ENCODE measurements around the gene EIF2AK3. TPM values are rescaled to one million over a fixed set of nuclear protein-coding genes. Genes with fewer than 3 reads are reported as not detected.

EIF2AK3 gene
- polyA plus RNA-seq, 1 of the 3 experiments (the other 2 are of a cell fraction) = 2.2 TPM

- TF ChIP-seq, protein P1, sequence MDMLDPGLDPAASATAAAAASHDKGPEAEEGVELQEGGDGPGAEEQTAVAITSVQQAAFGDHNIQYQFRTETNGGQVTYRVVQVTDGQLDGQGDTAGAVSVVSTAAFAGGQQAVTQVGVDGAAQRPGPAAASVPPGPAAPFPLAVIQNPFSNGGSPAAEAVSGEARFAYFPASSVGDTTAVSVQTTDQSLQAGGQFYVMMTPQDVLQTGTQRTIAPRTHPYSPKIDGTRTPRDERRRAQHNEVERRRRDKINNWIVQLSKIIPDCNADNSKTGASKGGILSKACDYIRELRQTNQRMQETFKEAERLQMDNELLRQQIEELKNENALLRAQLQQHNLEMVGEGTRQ (IDR thresholded peaks at IDR 0.05; ENCODE audit: borderline replicate concordance, low read depth, low read length) = no peak
- TF ChIP-seq GATA2 (CRISPR knock-in tag; IDR thresholded peaks at IDR 0.05) (no peak), TEAD4 (IDR thresholded peaks at IDR 0.05; ENCODE audit: borderline replicate concordance, insufficient read depth) (peak; percentile 69; the same call in 1 of the 2 replicates), RCOR1 (IDR thresholded peaks at IDR 0.05; ENCODE audit: low read length) (no peak), ELF1 (IDR thresholded peaks at IDR 0.05) (no peak; the same call in 1 of the 2 replicates), POLR2AphosphoS5 (IDR thresholded peaks at IDR 0.05; ENCODE audit: low read depth, low read length) (0 out of 2 replicates have a peak, but pooled peaks have one; percentile 17), SMC3 (IDR thresholded peaks at IDR 0.05; ENCODE audit: low read depth, low read length) (no peak), JUND (IDR thresholded peaks at IDR 0.05) (peak; percentile 59), GABPA (IDR thresholded peaks at IDR 0.05; ENCODE audit: low read depth) (no peak), RXRA (IDR thresholded peaks at IDR 0.05; ENCODE audit: borderline replicate concordance, low read depth) (peak; percentile 9; the same call in 1 of the 2 replicates), NFIC (IDR thresholded peaks at IDR 0.05; ENCODE audit: borderline replicate concordance) (peak; percentile 74), CHD2 (IDR thresholded peaks at IDR 0.05; ENCODE audit: low read length, partially characterized antibody) (no peak), EZH2phosphoT487 (IDR thresholded peaks at IDR 0.05; ENCODE audit: borderline replicate concordance, low read depth) (no peak), NRF1 (IDR thresholded peaks at IDR 0.05; ENCODE audit: low read depth, low read length) (no peak), FOXJ3 (CRISPR knock-in tag; IDR thresholded peaks at IDR 0.05) (no peak), IRF3 (IDR thresholded peaks at IDR 0.05; ENCODE audit: low read depth, low read length) (no peak), FOSL2 (IDR thresholded peaks at IDR 0.05; ENCODE audit: borderline replicate concordance, low read depth) (peak; percentile 78; the same call in 1 of the 2 replicates), MXI1 (IDR thresholded peaks at IDR 0.05; ENCODE audit: low read depth, low read length) (no peak), MEF2A (IDR thresholded peaks at IDR 0.05; ENCODE audit: borderline replicate concordance, low read depth) (peak; percentile 60; the same call in 1 of the 2 replicates), RAD21 (IDR thresholded peaks at IDR 0.05; ENCODE audit: low read length) (no peak), TCF12 (IDR thresholded peaks at IDR 0.05) (peak; percentile 66), EP300 (IDR thresholded peaks at IDR 0.05; ENCODE audit: borderline replicate concordance in 1 of 2, low read depth in 1 of 2, low read length in 1 of 2) (peak in 1 of 2 experiments; percentile 64; a peak in 1 of 4 replicates), SIN3A (IDR thresholded peaks at IDR 0.05; ENCODE audit: borderline replicate concordance, low read depth, low read length) (peak; percentile 47; the same call in 1 of the 2 replicates)
- TF ChIP-seq, protein P2, sequence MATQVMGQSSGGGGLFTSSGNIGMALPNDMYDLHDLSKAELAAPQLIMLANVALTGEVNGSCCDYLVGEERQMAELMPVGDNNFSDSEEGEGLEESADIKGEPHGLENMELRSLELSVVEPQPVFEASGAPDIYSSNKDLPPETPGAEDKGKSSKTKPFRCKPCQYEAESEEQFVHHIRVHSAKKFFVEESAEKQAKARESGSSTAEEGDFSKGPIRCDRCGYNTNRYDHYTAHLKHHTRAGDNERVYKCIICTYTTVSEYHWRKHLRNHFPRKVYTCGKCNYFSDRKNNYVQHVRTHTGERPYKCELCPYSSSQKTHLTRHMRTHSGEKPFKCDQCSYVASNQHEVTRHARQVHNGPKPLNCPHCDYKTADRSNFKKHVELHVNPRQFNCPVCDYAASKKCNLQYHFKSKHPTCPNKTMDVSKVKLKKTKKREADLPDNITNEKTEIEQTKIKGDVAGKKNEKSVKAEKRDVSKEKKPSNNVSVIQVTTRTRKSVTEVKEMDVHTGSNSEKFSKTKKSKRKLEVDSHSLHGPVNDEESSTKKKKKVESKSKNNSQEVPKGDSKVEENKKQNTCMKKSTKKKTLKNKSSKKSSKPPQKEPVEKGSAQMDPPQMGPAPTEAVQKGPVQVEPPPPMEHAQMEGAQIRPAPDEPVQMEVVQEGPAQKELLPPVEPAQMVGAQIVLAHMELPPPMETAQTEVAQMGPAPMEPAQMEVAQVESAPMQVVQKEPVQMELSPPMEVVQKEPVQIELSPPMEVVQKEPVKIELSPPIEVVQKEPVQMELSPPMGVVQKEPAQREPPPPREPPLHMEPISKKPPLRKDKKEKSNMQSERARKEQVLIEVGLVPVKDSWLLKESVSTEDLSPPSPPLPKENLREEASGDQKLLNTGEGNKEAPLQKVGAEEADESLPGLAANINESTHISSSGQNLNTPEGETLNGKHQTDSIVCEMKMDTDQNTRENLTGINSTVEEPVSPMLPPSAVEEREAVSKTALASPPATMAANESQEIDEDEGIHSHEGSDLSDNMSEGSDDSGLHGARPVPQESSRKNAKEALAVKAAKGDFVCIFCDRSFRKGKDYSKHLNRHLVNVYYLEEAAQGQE (IDR thresholded peaks at IDR 0.05; ENCODE audit: low read depth, low read length) = no peak
- TF ChIP-seq, protein P3, sequence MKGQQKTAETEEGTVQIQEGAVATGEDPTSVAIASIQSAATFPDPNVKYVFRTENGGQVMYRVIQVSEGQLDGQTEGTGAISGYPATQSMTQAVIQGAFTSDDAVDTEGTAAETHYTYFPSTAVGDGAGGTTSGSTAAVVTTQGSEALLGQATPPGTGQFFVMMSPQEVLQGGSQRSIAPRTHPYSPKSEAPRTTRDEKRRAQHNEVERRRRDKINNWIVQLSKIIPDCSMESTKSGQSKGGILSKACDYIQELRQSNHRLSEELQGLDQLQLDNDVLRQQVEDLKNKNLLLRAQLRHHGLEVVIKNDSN (IDR thresholded peaks at IDR 0.05; ENCODE audit: borderline replicate concordance, low read depth) = no peak
These were observed 31.1 kb upstream of the EIF2AK3 start (continued) for GRCh38 chr2:88658326-88658725.
